GM19452 (cell line): Measurements from ENCODE around the gene NR1I3.
"Not testable (repeated sequence)": the region's sequence is repeated elsewhere in the genome, so short reads cannot be mapped to it uniquely, and the experiment has no call there.

Experiments used
- ATAC-seq: cut with Tn5 transposase; IDR thresholded peaks from one replicate; pipeline ENCODE4 v1.9.1; 2021; ENCODE audit not compliant: unreplicated experiment

Gene NR1I3

DNA sequence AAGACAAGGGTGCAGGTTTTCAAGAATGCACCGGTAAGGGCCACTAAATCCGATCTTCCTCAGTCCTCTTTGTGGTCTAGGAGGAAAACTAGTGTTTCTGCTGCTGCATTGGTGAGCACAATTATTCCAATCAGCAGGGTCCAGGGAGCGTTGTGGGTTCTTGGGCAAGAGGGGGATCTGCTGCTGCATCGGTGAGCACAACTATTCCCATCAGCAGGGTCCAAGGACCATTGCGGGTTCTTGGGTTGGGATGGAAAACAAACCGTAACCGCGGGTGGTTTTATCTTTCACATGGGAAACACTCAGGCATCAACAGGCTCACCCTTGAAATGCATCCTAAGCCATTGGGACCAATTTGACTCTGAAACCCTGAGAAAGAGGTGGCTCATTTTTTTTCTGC is 13.6 kb upstream of the NR1I3 start:
- no peak for ATAC-seq

GRCh38 chr1:161250829-161251228 is 12.8 kb upstream of the NR1I3 start:
- ATAC-seq: no peak

- ATAC-seq: not testable (repeated sequence)
Measured at GRCh38 chr1:161250100-161250499, 12.1 kb upstream of the NR1I3 start.

- no peak for ATAC-seq
Measured at GRCh38 chr1:161244888-161245287, 6.9 kb upstream of the NR1I3 start.

DNA sequence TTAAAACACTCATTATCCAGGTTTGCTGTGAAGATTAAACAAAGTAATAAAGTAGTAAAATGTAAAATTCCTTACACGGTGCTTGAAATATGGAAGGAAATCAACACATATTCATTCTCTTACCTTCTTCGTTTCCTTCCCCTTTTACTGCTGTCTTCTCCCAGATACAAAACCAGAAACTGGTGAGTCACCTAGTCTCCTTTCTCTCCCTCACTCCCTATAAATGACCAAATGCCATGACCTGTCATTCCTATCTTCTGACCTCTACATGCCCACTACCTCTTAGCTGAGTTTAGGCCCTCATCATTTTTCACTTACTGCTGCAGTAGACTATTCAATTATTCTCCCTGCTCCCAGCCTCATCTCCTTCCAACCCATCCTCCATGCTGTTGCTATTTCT is 4.3 kb upstream of the NR1I3 start:
- no peak for ATAC-seq

- ATAC-seq: no peak
Measured at GRCh38 chr1:161241682-161242081, 3.7 kb upstream of the NR1I3 start.

GRCh38 chr1:161235957-161236775 is 1.8 kb downstream of the NR1I3 start:
- ATAC-seq: no peak

- no peak for ATAC-seq
Measured at GRCh38 chr1:161233102-161233501, 4.9 kb downstream of the NR1I3 start.

- no peak for ATAC-seq
Measured at GRCh38 chr1:161230762-161231161, 7.2 kb downstream of the NR1I3 start.

DNA sequence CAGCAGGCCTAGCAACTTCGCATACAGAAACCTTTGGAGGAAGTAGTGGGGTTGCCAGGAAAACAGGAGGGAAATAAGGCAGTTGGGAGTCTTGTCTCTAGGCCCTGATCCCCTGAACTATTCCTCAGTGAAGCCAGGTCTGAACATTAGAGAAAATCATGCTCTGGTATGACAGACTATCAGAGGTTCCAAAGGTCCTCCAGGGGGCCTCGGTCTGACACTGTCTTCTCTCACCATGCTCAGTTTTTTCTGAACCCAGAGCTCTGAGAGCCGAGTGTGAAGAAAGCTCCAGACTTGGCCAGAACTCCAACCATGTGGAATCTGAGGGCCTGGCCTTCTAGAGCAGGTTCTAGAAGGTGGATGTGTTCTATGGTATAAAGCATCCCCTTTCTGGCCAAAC is 8.1 kb downstream of the NR1I3 start:
- no peak for ATAC-seq

GRCh38 chr1:161228032-161228431 is 10.0 kb downstream of the NR1I3 start:
- ATAC-seq: no peak

- ATAC-seq: no peak
Measured at GRCh38 chr1:161227196-161227871, 10.7 kb downstream of the NR1I3 start.

- ATAC-seq: no peak
Measured at GRCh38 chr1:161226759-161227158, 11.2 kb downstream of the NR1I3 start.

GRCh38 chr1:161226320-161226711 is 11.7 kb downstream of the NR1I3 start:
- no peak for ATAC-seq

- ATAC-seq: peak; percentile 93
Measured at GRCh38 chr1:161225534-161226319, 12.3 kb downstream of the NR1I3 start, which contains the start of gene TOMM40L. Gene TOMM40L, plus strand, starts transcription at chr1:161226060. Its CDS starts 430 bp downstream, at chr1:161226490.

- no peak for ATAC-seq
Measured at GRCh38 chr1:161225178-161225533, 12.8 kb downstream of the NR1I3 start.

GRCh38 chr1:161224695-161225087 is 13.3 kb downstream of the NR1I3 start:
- not testable (repeated sequence) for ATAC-seq

GRCh38 chr1:161223805-161224694 is 14.0 kb downstream of the NR1I3 start:
- no peak for ATAC-seq

- ATAC-seq: no peak
Measured at GRCh38 chr1:161222175-161223019, 15.6 kb downstream of the NR1I3 start.

GRCh38 chr1:161220002-161220401 is 18.0 kb downstream of the NR1I3 start:
- no peak for ATAC-seq
